Mesenteric fat pad (tissue), 1 donor: ENCODE results near the gene UNC80. TPM values are rescaled to one million over a fixed set of nuclear protein-coding genes. Genes with fewer than 3 reads are reported as not detected.

Source experiments
- DNase-seq: peaks from one replicate; pipeline ENCODE4 v3.0.0-alpha.2; 2020; ENCODE audit warnings: low spot score
- total RNA-seq: library from RNA; stranded (reverse); fragmentation: NEBNext Ultra II Directional; extraction: Animal tissue kit (Norgen Biotek cat#: 25700); gene quantifications from one replicate; pipeline ENCODE4 v1.2.1, GENCODE V29; 2021
- donor health status: DM: yes; HTN: yes; CAD: no.

The UNC80 gene
- total RNA-seq, 1 donor from 2014 or later: not detected

GRCh38 chr2:209809256-209809655, 37.6 kb downstream of the UNC80 start:
- DNase-seq: no peak

DNA sequence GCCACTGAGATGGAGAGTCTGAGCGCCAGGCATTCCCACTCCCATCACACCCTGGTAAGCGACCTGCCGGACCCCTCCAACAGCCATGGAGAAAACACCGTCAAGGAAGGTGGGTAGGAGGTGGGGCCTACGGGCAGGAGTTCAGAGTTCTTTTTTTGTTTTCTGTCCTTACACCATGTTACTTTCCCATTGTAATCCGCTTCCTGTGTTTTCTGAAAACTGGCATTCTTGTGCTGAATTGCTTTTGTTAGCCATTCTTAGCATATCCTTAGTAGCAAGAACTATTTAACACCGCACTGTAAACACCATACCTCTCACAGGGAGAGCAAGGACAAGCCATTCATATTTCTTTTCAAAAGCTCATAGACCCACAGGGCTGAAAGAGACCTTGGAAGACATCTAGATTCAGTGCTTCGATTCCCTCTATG, 46.2 kb downstream of the UNC80 start:
- DNase-seq: no peak

DNA sequence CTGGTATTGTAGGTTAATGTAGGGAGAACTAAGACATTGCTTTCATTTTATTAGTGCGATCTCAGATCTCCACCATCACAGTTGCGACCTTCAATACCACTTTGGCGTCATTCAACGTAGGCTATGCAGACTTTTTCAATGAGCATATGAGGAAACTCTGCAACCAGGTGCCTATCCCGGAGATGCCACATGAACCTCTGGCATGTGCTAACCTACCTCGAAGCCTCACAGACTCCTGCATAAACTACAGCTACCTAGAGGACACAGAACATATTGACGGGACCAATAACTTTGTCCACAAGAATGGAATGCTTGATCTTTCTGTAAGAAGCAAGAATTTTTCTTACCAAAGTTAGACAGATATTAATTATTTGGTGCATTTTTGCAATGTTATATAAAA, 47.3 kb downstream of the UNC80 start:
- no peak for DNase-seq

DNA sequence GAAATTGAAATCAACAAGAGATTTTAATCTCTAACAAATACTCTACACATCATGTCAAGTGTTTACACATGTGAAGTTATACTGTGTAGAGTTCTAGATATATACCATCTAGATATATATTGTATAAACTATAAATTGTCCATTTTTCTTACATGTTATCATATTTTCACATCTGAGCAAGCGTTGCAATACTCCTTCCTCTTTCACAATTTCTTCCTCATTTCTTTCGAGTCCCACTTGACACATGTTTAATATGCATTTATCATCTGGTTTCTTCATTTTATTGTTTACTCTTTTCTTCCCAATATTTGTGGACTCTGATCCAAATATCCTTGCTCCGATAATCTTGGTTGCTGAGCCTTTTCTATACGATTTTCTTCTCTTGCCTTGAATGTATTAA, 50.2 kb downstream of the UNC80 start:
- no peak for DNase-seq

GRCh38 chr2:209823484-209823883, 51.9 kb downstream of the UNC80 start:
- no peak for DNase-seq

DNA sequence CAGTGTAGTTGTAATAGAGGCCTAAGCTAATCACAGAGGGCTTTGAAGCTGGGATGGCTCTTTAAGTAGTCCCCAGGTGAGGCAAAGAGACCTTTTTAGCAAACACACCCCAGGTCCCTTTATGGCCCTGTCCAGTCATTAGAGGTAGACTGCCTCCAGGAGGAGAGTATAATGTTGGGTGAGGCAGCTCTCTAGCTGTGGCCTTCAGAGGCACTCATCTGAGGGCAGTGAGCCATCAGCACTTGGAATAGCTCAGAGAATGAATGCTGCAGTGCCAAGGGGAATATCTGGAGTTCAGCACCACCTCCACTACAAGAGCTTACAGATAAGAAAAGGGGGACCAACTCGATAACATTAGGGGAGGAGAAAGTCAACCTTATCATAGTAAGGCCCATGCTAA, 52.8 kb downstream of the UNC80 start:
- DNase-seq: no peak

DNA sequence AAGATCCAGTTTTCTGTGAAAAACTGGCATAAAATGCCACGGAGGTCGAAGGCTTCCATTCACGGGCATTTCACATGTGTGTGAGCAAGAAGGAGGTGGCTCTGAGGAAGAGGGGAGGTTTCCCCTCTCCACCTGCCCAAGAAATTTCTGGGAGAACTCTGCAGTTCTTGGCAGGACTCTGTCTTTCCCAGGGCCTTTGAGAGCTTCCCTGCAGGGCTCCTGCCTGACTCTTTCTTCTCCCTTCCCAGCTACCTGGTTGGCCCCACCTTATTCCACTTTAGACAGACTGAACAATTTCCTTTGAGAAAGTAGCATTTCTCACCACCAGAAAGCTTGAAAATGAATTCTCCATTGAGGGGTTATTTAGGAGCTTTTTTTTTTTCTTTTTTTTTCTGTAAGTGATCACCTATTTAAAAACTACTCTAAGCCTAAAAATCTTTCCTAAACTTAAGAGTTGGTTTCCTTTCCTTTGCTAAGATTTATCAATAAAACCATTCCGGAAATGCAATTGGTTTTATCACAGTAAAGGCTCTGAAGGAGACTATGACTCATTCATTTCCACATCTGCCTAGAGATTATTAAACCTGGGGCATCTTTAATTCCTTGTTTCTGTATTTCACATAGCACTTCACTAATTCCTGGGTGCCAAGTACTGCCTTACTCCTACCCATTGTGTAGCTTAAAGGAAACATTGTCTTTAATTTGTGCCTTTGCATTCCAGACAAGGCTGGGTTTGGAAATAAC, 59.3 kb downstream of the UNC80 start:
- no peak for DNase-seq

GRCh38 chr2:209834767-209835166, 63.1 kb downstream of the UNC80 start:
- no peak for DNase-seq

- no peak for DNase-seq
Measured at GRCh38 chr2:209840434-209840833, 68.8 kb downstream of the UNC80 start.

DNA sequence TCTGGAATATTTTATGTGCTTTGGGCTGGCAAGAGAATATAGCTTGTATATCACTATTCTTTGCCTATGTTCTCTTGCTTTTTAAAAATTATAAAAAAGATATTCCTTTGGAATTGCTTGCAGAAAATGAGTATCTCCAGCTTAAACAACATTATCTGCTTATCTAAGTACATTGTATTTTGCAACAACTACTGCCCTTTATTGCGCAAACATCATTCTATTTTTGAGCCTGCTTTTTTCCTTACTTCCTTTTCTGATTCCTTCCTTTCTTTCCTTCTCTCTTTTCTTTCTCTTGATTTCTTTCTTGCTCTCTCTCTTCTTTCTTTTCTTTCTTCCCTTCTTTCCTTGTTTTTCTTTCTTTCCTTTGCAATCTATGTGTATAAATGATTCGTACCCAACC, 74.0 kb downstream of the UNC80 start:
- DNase-seq: no peak

GRCh38 chr2:209864716-209865295, 93.2 kb downstream of the UNC80 start:
- DNase-seq: no peak

DNA sequence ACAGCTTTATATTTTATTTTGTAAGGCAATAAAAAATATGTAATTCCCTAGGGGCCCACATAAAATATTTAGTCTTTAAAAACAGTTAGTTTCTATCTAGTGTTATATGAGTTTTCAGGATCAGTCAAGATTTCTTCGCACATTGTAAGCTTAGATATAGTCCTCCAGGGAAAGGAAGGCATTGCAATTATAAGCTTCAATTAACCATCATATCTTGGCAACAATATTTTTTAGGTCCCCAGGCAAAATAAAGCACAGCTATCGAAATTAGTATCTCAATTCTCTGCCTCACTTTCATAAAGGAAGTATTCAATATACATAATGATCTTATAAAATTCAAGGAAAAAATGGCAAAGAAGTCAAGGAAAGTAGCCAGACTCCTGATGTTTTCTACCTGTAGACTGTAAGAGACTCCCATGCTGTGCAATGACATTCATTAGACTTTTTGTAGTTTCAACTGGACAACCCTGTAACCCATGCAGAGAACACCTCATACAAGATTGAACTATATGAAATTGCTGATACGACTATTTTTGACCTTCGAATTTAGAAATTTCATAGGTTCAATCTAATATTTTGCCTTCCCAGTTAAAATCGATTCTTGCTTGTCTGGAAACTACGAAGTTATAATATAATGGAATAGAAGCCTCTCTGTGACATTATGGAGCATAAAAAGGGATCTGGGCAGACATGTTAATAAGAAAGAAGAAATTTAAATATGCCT, 96.8 kb downstream of the UNC80 start:
- DNase-seq: no peak

DNA sequence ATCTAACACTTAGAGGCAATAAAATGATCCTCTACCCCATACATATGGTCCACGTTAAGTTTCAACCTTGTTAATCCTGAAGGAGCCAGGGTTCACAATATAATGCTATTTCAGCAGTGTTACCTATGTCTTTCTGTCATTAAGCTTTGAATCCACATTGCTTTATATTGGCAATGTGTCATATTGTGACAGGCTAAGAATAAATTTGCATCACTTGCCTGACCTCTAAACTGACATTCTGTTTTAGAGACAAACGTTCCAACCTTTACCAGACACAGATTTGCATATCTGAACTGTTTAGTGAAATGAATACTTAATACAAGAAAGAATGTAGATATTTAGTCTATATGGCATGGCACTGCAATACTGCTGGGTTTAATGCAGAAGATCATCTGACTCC, 98.4 kb downstream of the UNC80 start:
- DNase-seq: no peak

DNA sequence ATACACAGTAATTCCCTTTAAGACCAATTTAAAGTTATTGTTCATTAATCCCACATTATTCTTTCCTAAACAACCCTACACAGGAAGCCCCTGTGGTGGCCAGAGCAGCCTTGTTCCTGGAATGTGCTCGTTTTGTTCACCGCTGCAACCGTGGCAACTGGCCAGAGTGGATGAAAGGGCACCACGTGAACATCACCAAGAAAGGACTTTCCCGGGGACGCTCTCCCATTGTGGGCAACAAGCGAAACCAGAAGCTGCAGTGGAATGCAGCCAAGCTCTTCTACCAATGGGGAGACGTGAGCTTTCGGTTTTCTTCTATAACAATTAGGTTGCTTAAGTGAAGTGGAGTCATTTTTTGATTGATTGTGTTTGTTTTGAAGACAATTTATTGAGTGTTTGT, 101.0 kb downstream of the UNC80 start:
- no peak for DNase-seq

- no peak for DNase-seq
Measured at GRCh38 chr2:209875270-209875669, 103.6 kb downstream of the UNC80 start.

- no peak for DNase-seq
Measured at GRCh38 chr2:209876211-209876610, 104.6 kb downstream of the UNC80 start.

- no peak for DNase-seq
Measured at GRCh38 chr2:209878701-209879100, 107.1 kb downstream of the UNC80 start.

DNA sequence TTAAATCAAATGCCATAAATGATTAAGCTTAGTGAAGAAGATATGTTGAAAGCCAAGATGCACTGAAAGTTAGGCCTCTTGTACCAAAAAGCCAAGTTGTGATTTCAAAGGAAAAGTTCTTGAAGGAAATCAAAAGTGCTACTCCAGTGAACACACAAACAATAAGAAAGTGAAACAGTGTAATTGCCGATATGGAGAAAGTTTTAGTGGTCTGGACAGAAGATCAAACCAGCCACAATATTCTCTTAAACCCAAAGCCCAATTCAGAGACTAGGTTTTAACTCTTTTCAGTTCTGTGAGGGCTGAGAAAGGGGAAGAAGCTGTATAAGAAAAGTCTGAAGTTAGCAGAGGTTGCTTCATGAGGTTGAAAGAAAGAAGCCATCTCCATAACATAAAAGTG, 129.0 kb downstream of the UNC80 start:
- DNase-seq: no peak

- no peak for DNase-seq
Measured at GRCh38 chr2:209901172-209901571, 129.5 kb downstream of the UNC80 start.

- DNase-seq: no peak
Measured at GRCh38 chr2:209905691-209906090, 134.1 kb downstream of the UNC80 start.

DNA sequence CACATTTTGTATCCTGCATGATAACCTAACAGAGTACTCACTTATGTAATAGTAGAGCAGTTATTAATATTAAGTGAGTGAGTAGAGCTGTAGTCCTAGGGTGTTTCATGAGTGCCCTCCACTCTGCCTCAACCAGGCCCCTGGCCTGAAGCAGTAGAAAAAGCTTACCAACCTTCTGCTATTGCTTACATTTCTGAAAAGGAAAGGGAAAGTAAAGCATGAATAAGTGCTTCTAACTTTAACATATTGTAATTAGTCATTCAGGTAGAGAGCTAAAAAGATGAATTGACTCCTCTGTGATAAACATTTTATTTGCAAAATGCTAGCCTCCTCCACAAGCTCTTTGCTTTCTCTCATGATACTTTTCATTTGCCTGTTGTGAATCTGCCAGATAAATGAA, 136.1 kb downstream of the UNC80 start:
- DNase-seq: no peak

GRCh38 chr2:209908511-209908910, 136.9 kb downstream of the UNC80 start:
- no peak for DNase-seq

DNA sequence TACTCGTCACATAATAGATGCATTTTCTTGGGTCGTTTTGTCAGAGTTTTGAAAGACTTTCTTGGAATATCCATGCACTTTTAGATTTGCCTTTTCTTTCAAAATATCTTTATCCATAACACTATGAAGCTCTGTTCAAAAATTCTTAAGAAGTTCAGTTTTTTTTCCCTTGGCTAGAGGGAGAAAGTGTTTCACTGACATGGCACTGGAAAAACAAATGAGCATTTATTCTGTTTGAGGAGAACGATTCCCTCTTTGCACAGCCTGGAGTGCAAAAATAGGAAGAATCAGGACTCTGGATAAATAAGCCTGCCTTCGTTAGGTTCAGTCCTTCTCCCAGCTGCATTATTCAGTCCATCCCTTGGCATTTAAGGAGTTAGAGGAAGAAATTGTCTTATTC, 139.9 kb downstream of the UNC80 start:
- no peak for DNase-seq
